Aorta (tissue), 5 donors: ENCODE data around the gene DENND1B. TPM values are rescaled to one million over a fixed set of nuclear protein-coding genes. Genes with fewer than 3 reads are reported as not detected.
"Not testable (repeated sequence)": the region's sequence is repeated elsewhere in the genome, so short reads cannot be mapped to it uniquely, and the experiment has no call there.

Experiments used
- ATAC-seq: fragments of 200-7000 bp; cut with Tn5 transposase; one replicate; pipeline ENCODE4 v1.9.1; 2022; ENCODE audit warnings: moderate library complexity; ENCODE audit not compliant: low FRiP score
- DNase-seq, 2 donors: peaks; one replicate each; pipeline ENCODE4 v3.0.0-alpha.2; 2020
- H3K27ac ChIP-seq, 2 donors: one replicate each; pipeline ENCODE4 v1.5.1; 2013; ENCODE audit warnings: low read length in 2 of 2, mild to moderate bottlenecking in 2 of 2, moderate library complexity in 2 of 2, control low read depth in 1 of 2, inconsistent platforms in 1 of 2, low read depth in 1 of 2
- H3K27me3 ChIP-seq, 2 donors: one replicate each; pipeline ENCODE4 v1.6.1; 2013; ENCODE audit warnings: control low read depth in 1 of 2, low read length in 1 of 2, mild to moderate bottlenecking in 1 of 2, moderate library complexity in 1 of 2; ENCODE audit not compliant: insufficient read depth in 2 of 2, control insufficient read depth in 1 of 2
- H3K36me3 ChIP-seq, 2 donors: one replicate each; pipeline ENCODE4 v1.6.1; 2013; ENCODE audit warnings: control low read depth in 1 of 2, low read length in 1 of 2, mild to moderate bottlenecking in 1 of 2; ENCODE audit not compliant: insufficient read depth in 2 of 2, control insufficient read depth in 1 of 2
- H3K4me1 ChIP-seq, 2 donors: one replicate each; pipeline ENCODE4 v1.6.1; 2013; ENCODE audit warnings: low read length in 2 of 2, control low read depth in 1 of 2, mild to moderate bottlenecking in 1 of 2, moderate library complexity in 1 of 2; ENCODE audit not compliant: insufficient read depth in 2 of 2, control insufficient read depth in 1 of 2
- H3K4me3 ChIP-seq, 2 donors: one replicate each; pipeline ENCODE4 v1.5.1; 2013; ENCODE audit warnings: low read length in 2 of 2, control low read depth in 1 of 2, mild to moderate bottlenecking in 1 of 2
- H3K9me3 ChIP-seq: one replicate; pipeline ENCODE4 v1.6.1; 2013; ENCODE audit warnings: mild to moderate bottlenecking, low read length; ENCODE audit not compliant: control insufficient read depth
- WGBS, 2 donors: extraction: QIAGEN DNeasy Blood & Tissue Kit; methylation state at CpG; one replicate each; pipeline ENCODE4 v1.1.7; 2013; 5-methylcytosine and 5-hydroxymethylcytosine counted together
- intact Hi-C, 2 donors: fragments of 100-400 bp; cut with DNase I; formaldehyde crosslinking; loops; one replicate each; pipeline versions ENCODE4 v1.14.2 to v1.15.0; 2022
- polyA plus RNA-seq, 2 donors: library from polyadenylated mRNA; stranded (reverse); fragments of 200-250 nt; gene quantifications; one replicate each; pipeline ENCODE4 v1.2.3, GENCODE V29; 2013
- total RNA-seq, 2 donors: library from RNA; stranded (reverse); fragmentation: NEBNext Ultra II Directional; extraction: Animal tissue kit (Norgen Biotek cat#: 25700); gene quantifications; one replicate each; pipeline ENCODE4 v1.2.1, GENCODE V29; 2021
- donor health status: healthy with polysubstance abuse.
- donor health status: Bipolar disorder and iron deficiency.
- donor health status: DM: no; HTN: no; CAD: no.
- donor health status: DM: no; HTN: no; CAD: no.
- donor health status: DM: yes; HTN: yes; CAD: no.

Gene DENND1B
- total and polyA plus RNA-seq, 4 donors: 1.5 to 20.5 (median 7.9) TPM

- 95 to 96% methylated on average over 3 of the region's 3 CpGs for WGBS, 2 donors
- ATAC-seq: no peak
- intact Hi-C loops: loop anchor here in 1 of 2 donors (10.0 kb wide), 1 partner anchor 739 kb away; no protein-coding TSS in a partner anchor
- no peak overlapping the region for H3K27ac ChIP-seq
- no peaks in the 10 kb centered on the region for H3K36me3 ChIP-seq
- H3K9me3 ChIP-seq: no peaks in the 10 kb centered on the region
- DNase-seq: no peak
- H3K4me3 ChIP-seq: no peak overlapping the region
- no peaks in the 10 kb centered on the region for H3K4me1 ChIP-seq
- H3K27me3 ChIP-seq: no peaks in the 10 kb centered on the region
These were observed 49.3 kb downstream of the DENND1B start for GRCh38 chr1:197725976-197726375.

GRCh38 chr1:197725044-197725443 lies 50.2 kb downstream of the DENND1B start:
- no peaks in the 10 kb centered on the region for H3K36me3 ChIP-seq
- H3K27me3 ChIP-seq: no peaks in the 10 kb centered on the region
- H3K27ac ChIP-seq: no peak overlapping the region
- intact Hi-C loops: loop anchor here in 1 of 2 donors (10.0 kb wide), 1 partner anchor 740 kb away; no protein-coding TSS in a partner anchor
- ATAC-seq (no peak), DNase-seq (no peak)
- 98 to 100% methylated on average over 1 of the region's 1 CpG for WGBS, 2 donors
- H3K4me1 ChIP-seq: no peaks in the 10 kb centered on the region
- no peaks in the 10 kb centered on the region for H3K9me3 ChIP-seq
- no peak overlapping the region for H3K4me3 ChIP-seq

GRCh38 chr1:197715806-197716205 lies 59.5 kb downstream of the DENND1B start:
- Histone ChIP-seq H3K27ac (no peak overlapping the region), H3K9me3 (no peaks in the 10 kb centered on the region), H3K36me3 (no peaks in the 10 kb centered on the region), H3K27me3 (no peaks in the 10 kb centered on the region), H3K4me1 (no peaks in the 10 kb centered on the region), H3K4me3 (no peak overlapping the region)
- intact Hi-C loops: no loop called here
- ATAC-seq (no peak), DNase-seq (no peak)
- 0% methylated on average over 1 of the region's 1 CpG for WGBS, 2 donors

GRCh38 chr1:197706601-197707000 lies 68.7 kb downstream of the DENND1B start:
- Histone ChIP-seq H3K36me3 (no peaks in the 10 kb centered on the region), H3K9me3 (no peaks in the 10 kb centered on the region), H3K4me3 (no peak overlapping the region), H3K4me1 (no peaks in the 10 kb centered on the region), H3K27me3 (no peaks in the 10 kb centered on the region), H3K27ac (no peak overlapping the region)
- 89 to 98% methylated on average over 1 of the region's 1 CpG for WGBS, 2 donors
- intact Hi-C loops: no loop called here
- no peak for DNase-seq
- ATAC-seq: no peak

GRCh38 chr1:197705941-197706340 lies 69.3 kb downstream of the DENND1B start:
- no peaks in the 10 kb centered on the region for H3K36me3 ChIP-seq
- H3K4me3 ChIP-seq: no peak overlapping the region
- DNase-seq: no peak
- 91 to 97% methylated on average over 3 of the region's 3 CpGs for WGBS, 2 donors
- H3K27me3 ChIP-seq: no peaks in the 10 kb centered on the region
- no peak for ATAC-seq
- no peak overlapping the region for H3K27ac ChIP-seq
- intact Hi-C loops: no loop called here
- H3K4me1 ChIP-seq: no peaks in the 10 kb centered on the region
- no peaks in the 10 kb centered on the region for H3K9me3 ChIP-seq

- not testable (repeated sequence) for H3K27ac ChIP-seq, H3K4me1 ChIP-seq, H3K27me3 ChIP-seq
These were observed 74.6 kb downstream of the DENND1B start for GRCh38 chr1:197700688-197701087.

GRCh38 chr1:197696372-197696771 lies 78.9 kb downstream of the DENND1B start:
- DNase-seq (no peak), ATAC-seq (no peak)
- Histone ChIP-seq H3K4me3 (no peak overlapping the region), H3K27ac (no peak overlapping the region), H3K36me3 (no peaks in the 10 kb centered on the region), H3K9me3 (no peaks in the 10 kb centered on the region), H3K4me1 (peaks cover 0 to 4% of the 10 kb centered on the region in 2 donors), H3K27me3 (no peaks in the 10 kb centered on the region)
- intact Hi-C loops: no loop called here
- 51 to 54% methylated on average over 2 of the region's 2 CpGs for WGBS, 2 donors

More at GRCh38 chr1:197700688-197701087, 74.6 kb downstream of the DENND1B start:
- H3K4me3 ChIP-seq, ATAC-seq, intact Hi-C loops, H3K36me3 ChIP-seq, H3K9me3 ChIP-seq, DNase-seq: not testable (repeated sequence)
- 92 to 93% methylated on average over 4 of the region's 4 CpGs for WGBS, 2 donors

- intact Hi-C loops: no loop called here
- Histone ChIP-seq H3K36me3 (no peaks in the 10 kb centered on the region), H3K27ac (no peak overlapping the region), H3K27me3 (no peaks in the 10 kb centered on the region), H3K4me3 (no peak overlapping the region), H3K9me3 (no peaks in the 10 kb centered on the region), H3K4me1 (peaks cover 0 to 4% of the 10 kb centered on the region in 2 donors)
- DNase-seq (no peak), ATAC-seq (no peak)
These were observed 79.3 kb downstream of the DENND1B start for GRCh38 chr1:197695961-197696360.

GRCh38 chr1:197692965-197693364 lies 82.3 kb downstream of the DENND1B start:
- Histone ChIP-seq H3K4me1 (peaks cover 0 to 4% of the 10 kb centered on the region in 2 donors), H3K9me3 (no peaks in the 10 kb centered on the region), H3K27ac (no peak overlapping the region), H3K36me3 (no peaks in the 10 kb centered on the region), H3K4me3 (no peak overlapping the region), H3K27me3 (no peaks in the 10 kb centered on the region)
- no peak for DNase-seq
- intact Hi-C loops: no loop called here
- no peak for ATAC-seq
